Breast epithelium (tissue), 4 donors: Measurements from ENCODE around the gene LANCL3. TPM values are rescaled to one million over a fixed set of nuclear protein-coding genes. Genes with fewer than 3 reads are reported as not detected.

ENCODE experiments used
- DNase-seq, 2 donors: peaks; one replicate each; pipeline ENCODE4 v3.0.0-alpha.2; 2019; ENCODE audit warnings: low spot score in 2 of 2
- H3K27ac ChIP-seq, 2 donors: fragments of 200-600 bp; sonication (generic) in 1 of 2; one replicate each; pipeline ENCODE4 v1.5.1; 2016 to 2019; ENCODE audit warnings: mild to moderate bottlenecking in 1 of 2
- H3K27me3 ChIP-seq, 2 donors: fragments of 200-600 bp; sonication (generic) in 1 of 2; one replicate each; pipeline versions ENCODE4 v1.5.1 to v1.6.0; 2017 to 2019; ENCODE audit warnings: control low read depth in 1 of 2, mild to moderate bottlenecking in 1 of 2
- H3K36me3 ChIP-seq: fragments of 200-600 bp; one replicate; pipeline ENCODE4 v1.5.1; 2019
- H3K4me1 ChIP-seq, 2 donors: fragments of 200-600 bp; sonication (generic); one replicate each; pipeline ENCODE4 v1.5.1; 2016 to 2019; ENCODE audit warnings: control low read depth in 1 of 2
- H3K4me3 ChIP-seq, 3 donors: fragments of 200-600 bp; sonication (generic); 1 replicate in 2 of 3; 2 replicates in 1 of 3; pipeline ENCODE4 v1.5.1; 2016 to 2019; ENCODE audit warnings: mild to moderate bottlenecking in 3 of 3, moderate library complexity in 2 of 3
- H3K9me3 ChIP-seq, 2 donors: fragments of 200-600 bp; sonication (generic) in 1 of 2; one replicate each; pipeline ENCODE4 v1.5.1; 2016 to 2019; ENCODE audit warnings: control low read depth in 1 of 2
- CTCF ChIP-seq, 3 donors: fragments of 450-650 bp; IDR thresholded peaks; one replicate each; pipeline ENCODE4 v1.5.1; 2016 to 2017; ENCODE audit warnings: antibody characterized with exemption in 3 of 3, mild to moderate bottlenecking in 3 of 3, moderate library complexity in 3 of 3
- POLR2A ChIP-seq: fragments of 450-650 bp; IDR thresholded peaks from one replicate; pipeline ENCODE4 v1.6.1; 2016; ENCODE audit warnings: antibody characterized with exemption, mild to moderate bottlenecking, moderate library complexity
- POLR2AphosphoS5 ChIP-seq, 3 donors: sonication (generic); formaldehyde crosslinking; IDR thresholded peaks; one replicate each; pipeline ENCODE4 v1.6.1; 2017; ENCODE audit warnings: antibody characterized with exemption in 3 of 3
- intact Hi-C: fragments of 100-400 bp; cut with DNase I; formaldehyde crosslinking; loops from one replicate; pipeline ENCODE4 v1.15.1; 2023; ENCODE audit warnings: low total_unique reads
- total RNA-seq, 3 donors: library from RNA; depleted of rRNA; stranded (reverse); fragments of >200 nt; gene quantifications; one replicate each; pipeline ENCODE4 v1.1.0, GENCODE V29; 2016

The LANCL3 gene
- total RNA-seq, 3 donors from 2014 or later, result 0.16 to 0.59 (median 0.33) TPM

GRCh38 chrX:37684973-37685372, 113.5 kb downstream of the LANCL3 start:
- DNase-seq, result no peak
- intact Hi-C loops, result no loop called here
- no peak overlapping the region for H3K27ac ChIP-seq
- H3K27me3 ChIP-seq, result peaks cover 0 to 32% of the 10 kb centered on the region in 2 donors
- no peaks in the 10 kb centered on the region for H3K9me3 ChIP-seq
- TF ChIP-seq CTCF (IDR thresholded peaks at IDR 0.05), result no peak
- TF ChIP-seq POLR2AphosphoS5 (IDR thresholded peaks at IDR 0.05), result no peak
- TF ChIP-seq POLR2A, result no peak
- H3K36me3 ChIP-seq, result no peaks in the 10 kb centered on the region
- no peaks in the 10 kb centered on the region for H3K4me1 ChIP-seq
- H3K4me3 ChIP-seq, result peak overlapping the region; percentile 38 to 68 (median 51)

GRCh38 chrX:37685381-37686359, 114.2 kb downstream of the LANCL3 start, which contains the start of gene XK:
TSS of gene XK (plus strand) at chrX:37685791. CDS start at chrX:37685962, 171 bp downstream.
- Histone ChIP-seq H3K4me1 (no peaks in the 10 kb centered on the region), H3K27me3 (peaks cover 0 to 32% of the 10 kb centered on the region in 2 donors), H3K27ac (no peak within 1 kb of the TSS), H3K4me3 (peak within 1 kb of the TSS; percentile 38 to 68 (median 51)), H3K9me3 (no peaks in the 10 kb centered on the region), H3K36me3 (no peaks in the 10 kb centered on the region)
- TF ChIP-seq POLR2AphosphoS5 (IDR thresholded peaks at IDR 0.05) (no peak), CTCF (IDR thresholded peaks at IDR 0.05) (no peak), POLR2A (no peak)
- intact Hi-C loops, result no loop called here
- DNase-seq, result peak in 1 of 2 donors; percentile 52

GRCh38 chrX:37686369-37686995, 115.0 kb downstream of the LANCL3 start:
- Histone ChIP-seq H3K27me3 (peaks cover 0 to 26% of the 10 kb centered on the region in 2 donors), H3K36me3 (no peaks in the 10 kb centered on the region), H3K4me1 (no peaks in the 10 kb centered on the region), H3K9me3 (no peaks in the 10 kb centered on the region), H3K27ac (no peak overlapping the region), H3K4me3 (peak overlapping the region in 2 of 3 donors; percentile 51 to 68)
- DNase-seq, result no peak
- no peak for TF ChIP-seq POLR2AphosphoS5 (IDR thresholded peaks at IDR 0.05)
- no peak for TF ChIP-seq POLR2A
- TF ChIP-seq CTCF (IDR thresholded peaks at IDR 0.05), result no peak
- intact Hi-C loops, result no loop called here

GRCh38 chrX:37686996-37687395, 115.5 kb downstream of the LANCL3 start:
- Histone ChIP-seq H3K27me3 (peaks cover 0 to 27% of the 10 kb centered on the region in 2 donors), H3K27ac (no peak overlapping the region), H3K9me3 (no peaks in the 10 kb centered on the region), H3K36me3 (no peaks in the 10 kb centered on the region), H3K4me1 (no peaks in the 10 kb centered on the region), H3K4me3 (no peak overlapping the region)
- intact Hi-C loops, result no loop called here
- no peak for DNase-seq
- TF ChIP-seq CTCF (IDR thresholded peaks at IDR 0.05), result no peak
- TF ChIP-seq POLR2A, result no peak
- TF ChIP-seq POLR2AphosphoS5 (IDR thresholded peaks at IDR 0.05), result no peak

- Histone ChIP-seq H3K27me3 (peaks cover 0 to 37% of the 10 kb centered on the region in 2 donors), H3K4me3 (no peak overlapping the region), H3K27ac (no peak overlapping the region), H3K9me3 (no peaks in the 10 kb centered on the region), H3K4me1 (no peaks in the 10 kb centered on the region), H3K36me3 (no peaks in the 10 kb centered on the region)
- intact Hi-C loops, result no loop called here
- TF ChIP-seq POLR2A (no peak), CTCF (IDR thresholded peaks at IDR 0.05) (no peak), POLR2AphosphoS5 (IDR thresholded peaks at IDR 0.05) (no peak)
- no peak for DNase-seq
Observed at GRCh38 chrX:37690119-37690518, 118.7 kb downstream of the LANCL3 start.
